Gastrocnemius medialis (tissue), 4 donors: ENCODE measurements around the gene TEKTIP1. TPM values are rescaled to one million over a fixed set of nuclear protein-coding genes. Genes with fewer than 3 reads are reported as not detected.

Experiments used
- ATAC-seq, 2 donors: fragments of 150-250 bp; one replicate each; pipeline ENCODE4 v1.9.1; 2016
- DNase-seq, 2 donors: peaks; one replicate each; pipeline ENCODE4 v3.0.0-alpha.2; 2019
- H3K27ac ChIP-seq, 4 donors: fragments of 200-600 bp; sonication (generic); 1 replicate in 1 of 4; 2 replicates in 3 of 4; pipeline ENCODE4 v1.5.1; 2016 to 2018; ENCODE audit warnings: mild to moderate bottlenecking in 2 of 4, moderate library complexity in 1 of 4
- H3K27me3 ChIP-seq, 3 donors: fragments of 200-600 bp; sonication (generic) in 2 of 3; 1 replicate in 1 of 3; 2 replicates in 2 of 3; pipeline versions ENCODE4 v1.5.1 to v1.6.0; 2016 to 2019; ENCODE audit warnings: mild to moderate bottlenecking in 1 of 3, moderate library complexity in 1 of 3
- H3K36me3 ChIP-seq, 2 donors: fragments of 200-600 bp; sonication (generic) in 1 of 2; one replicate each; pipeline ENCODE4 v1.5.1; 2017 to 2018
- H3K4me1 ChIP-seq, 2 donors: fragments of 200-600 bp; sonication (generic) in 1 of 2; one replicate each; pipeline ENCODE4 v1.5.1; 2016 to 2017; ENCODE audit warnings: mild to moderate bottlenecking in 2 of 2
- H3K4me3 ChIP-seq, 4 donors: fragments of 200-600 bp; sonication (generic) in 3 of 4; 1 replicate in 1 of 4; 2 replicates in 3 of 4; pipeline ENCODE4 v1.5.1; 2016 to 2019; ENCODE audit warnings: mild to moderate bottlenecking in 2 of 4
- H3K9me3 ChIP-seq, 3 donors: fragments of 200-600 bp; sonication (generic) in 2 of 3; 1 replicate in 1 of 3; 2 replicates in 2 of 3; pipeline ENCODE4 v1.5.1; 2016 to 2019
- POLR2A ChIP-seq, 2 donors: fragments of 450-650 bp; IDR thresholded peaks; one replicate each; pipeline ENCODE4 v1.6.1; 2017; ENCODE audit warnings: antibody characterized with exemption in 2 of 2, mild to moderate bottlenecking in 2 of 2, moderate library complexity in 2 of 2
- in situ Hi-C, 4 donors: fragments of 200-750 bp; cut with MboI; loops; one replicate each; pipeline versions ENCODE4 v1.15.0 to v1.8.0; 2017; ENCODE audit warnings: low sequenced_read_pairs in 4 of 4
- intact Hi-C: fragments of 100-400 bp; cut with DNase I; formaldehyde crosslinking; loops from one replicate; pipeline ENCODE4 v1.15.1; 2023; ENCODE audit warnings: low total_unique reads
- total RNA-seq, 4 donors: library from RNA; depleted of rRNA; stranded (reverse); fragments of >200 nt; gene quantifications; one replicate each; pipeline versions ENCODE4 v1.1.0 to v1.2.3, GENCODE V29; 2016
- TF ChIP-seq, protein P1 (sequence below), 5 experiments: fragments of 450-650 bp in 3 of 5; fragments of 200-600 bp in 2 of 5; sonication (generic) in 2 of 5; IDR thresholded peaks in 4 of 5; conservative IDR thresholded peaks in 1 of 5; 1 replicate in 4 of 5; 2 replicates in 1 of 5; pipeline ENCODE4 v1.5.1; 2016 to 2019; ENCODE audit warnings: antibody characterized with exemption in 5 of 5, mild to moderate bottlenecking in 3 of 5, moderate library complexity in 3 of 5

The TEKTIP1 gene
- total RNA-seq, 4 donors from 2014 or later: not detected

DNA sequence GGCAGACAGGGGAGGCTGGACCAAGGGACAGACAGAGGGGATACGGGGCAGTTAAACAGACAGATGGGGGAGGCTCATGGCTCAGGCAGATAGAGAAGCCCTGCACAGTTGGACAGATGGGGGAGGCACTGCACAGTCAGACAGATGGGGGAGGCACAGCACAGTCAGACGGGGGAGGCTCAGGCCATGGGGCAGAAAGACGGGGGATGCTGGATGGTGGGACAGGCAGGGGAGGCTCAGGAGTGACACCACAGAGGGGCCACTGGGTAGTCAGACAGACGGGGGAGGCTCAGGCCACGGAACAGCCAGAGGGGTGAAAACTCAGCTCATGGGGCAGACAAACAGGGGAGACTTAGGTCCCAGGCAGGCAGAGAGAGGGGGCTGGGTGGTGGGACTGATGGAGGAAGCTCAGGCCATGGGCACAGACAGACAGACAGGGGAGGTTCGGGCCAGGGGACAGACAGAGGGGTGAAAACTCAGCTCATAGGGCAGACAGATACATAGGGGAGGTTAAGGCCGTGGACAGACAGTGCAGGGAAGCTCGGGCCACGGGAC is 17.5 kb downstream of the TEKTIP1 start:
- intact Hi-C loops: loop anchor here (2.0 kb wide), 1 partner anchor 70 kb away; the partner anchor contains the start of gene CACTIN

DNA sequence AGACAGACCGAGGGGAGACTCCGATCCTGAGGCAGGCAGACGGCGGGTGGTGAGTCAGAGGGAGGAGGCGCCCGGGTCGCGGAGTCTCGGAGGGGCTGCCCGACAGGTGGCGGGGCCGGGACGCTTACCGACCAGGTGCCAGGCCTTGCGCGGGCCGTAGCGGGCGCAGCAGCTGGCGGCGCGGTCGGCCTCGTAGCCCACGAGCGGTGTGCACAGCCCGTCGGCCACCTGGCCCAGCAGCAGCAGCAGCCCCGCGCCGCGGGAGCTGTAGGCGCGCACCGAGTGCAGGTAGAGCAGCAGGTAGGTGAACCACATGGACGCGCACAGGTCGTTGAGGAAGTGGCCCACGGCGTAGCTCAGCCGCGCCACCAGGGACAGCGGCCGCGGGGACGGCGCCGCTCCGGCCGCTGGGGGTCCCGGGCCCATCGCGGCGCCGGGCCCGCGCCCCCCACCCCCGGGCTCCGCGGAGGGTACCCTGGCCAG is 18.0 kb downstream of the TEKTIP1 start:
- Histone ChIP-seq H3K27me3 (no peaks in the 10 kb centered on the region), H3K36me3 (no peaks in the 10 kb centered on the region), H3K4me1 (peaks cover 19 to 20% of the 10 kb centered on the region in 2 donors), H3K9me3 (no peaks in the 10 kb centered on the region), H3K4me3 (peak overlapping the region; percentile 69 to 91 (median 83)), H3K27ac (peak overlapping the region; percentile 89 to 94 (median 90))
- peak in 1 of 2 donors; percentile 43 for DNase-seq
- ATAC-seq: peak; percentile 28 to 30
- in situ Hi-C loops (no loop called here), intact Hi-C loops (loop anchor here (1.0 to 2.0 kb wide), 2 partner anchors 15 to 70 kb away; partner anchors contain the start of genes CACTIN and HMG20B)
- TF ChIP-seq, protein P1, sequence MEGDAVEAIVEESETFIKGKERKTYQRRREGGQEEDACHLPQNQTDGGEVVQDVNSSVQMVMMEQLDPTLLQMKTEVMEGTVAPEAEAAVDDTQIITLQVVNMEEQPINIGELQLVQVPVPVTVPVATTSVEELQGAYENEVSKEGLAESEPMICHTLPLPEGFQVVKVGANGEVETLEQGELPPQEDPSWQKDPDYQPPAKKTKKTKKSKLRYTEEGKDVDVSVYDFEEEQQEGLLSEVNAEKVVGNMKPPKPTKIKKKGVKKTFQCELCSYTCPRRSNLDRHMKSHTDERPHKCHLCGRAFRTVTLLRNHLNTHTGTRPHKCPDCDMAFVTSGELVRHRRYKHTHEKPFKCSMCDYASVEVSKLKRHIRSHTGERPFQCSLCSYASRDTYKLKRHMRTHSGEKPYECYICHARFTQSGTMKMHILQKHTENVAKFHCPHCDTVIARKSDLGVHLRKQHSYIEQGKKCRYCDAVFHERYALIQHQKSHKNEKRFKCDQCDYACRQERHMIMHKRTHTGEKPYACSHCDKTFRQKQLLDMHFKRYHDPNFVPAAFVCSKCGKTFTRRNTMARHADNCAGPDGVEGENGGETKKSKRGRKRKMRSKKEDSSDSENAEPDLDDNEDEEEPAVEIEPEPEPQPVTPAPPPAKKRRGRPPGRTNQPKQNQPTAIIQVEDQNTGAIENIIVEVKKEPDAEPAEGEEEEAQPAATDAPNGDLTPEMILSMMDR (IDR thresholded peaks at IDR 0.05 in 4 of 5, conservative IDR thresholded peaks at IDR 0.05 in 1 of 5): peak in 3 of 5 experiments; percentile 27 to 31 (median 30)
- no peak for TF ChIP-seq POLR2A (IDR thresholded peaks at IDR 0.05)

More for the DNA sequence above, 17.5 kb downstream of the TEKTIP1 start:
- no peak for DNase-seq
- ATAC-seq: no peak
- Histone ChIP-seq H3K4me3 (peak overlapping the region; percentile 69 to 91 (median 83)), H3K4me1 (peaks cover 19 to 20% of the 10 kb centered on the region in 2 donors), H3K9me3 (no peaks in the 10 kb centered on the region), H3K36me3 (no peaks in the 10 kb centered on the region), H3K27ac (peak overlapping the region; percentile 89 to 94 (median 90)), H3K27me3 (no peaks in the 10 kb centered on the region)
- in situ Hi-C loops: no loop called here
- TF ChIP-seq, protein P1 (IDR thresholded peaks at IDR 0.05 in 4 of 5, conservative IDR thresholded peaks at IDR 0.05 in 1 of 5): no peak
- TF ChIP-seq POLR2A (IDR thresholded peaks at IDR 0.05): no peak

DNA sequence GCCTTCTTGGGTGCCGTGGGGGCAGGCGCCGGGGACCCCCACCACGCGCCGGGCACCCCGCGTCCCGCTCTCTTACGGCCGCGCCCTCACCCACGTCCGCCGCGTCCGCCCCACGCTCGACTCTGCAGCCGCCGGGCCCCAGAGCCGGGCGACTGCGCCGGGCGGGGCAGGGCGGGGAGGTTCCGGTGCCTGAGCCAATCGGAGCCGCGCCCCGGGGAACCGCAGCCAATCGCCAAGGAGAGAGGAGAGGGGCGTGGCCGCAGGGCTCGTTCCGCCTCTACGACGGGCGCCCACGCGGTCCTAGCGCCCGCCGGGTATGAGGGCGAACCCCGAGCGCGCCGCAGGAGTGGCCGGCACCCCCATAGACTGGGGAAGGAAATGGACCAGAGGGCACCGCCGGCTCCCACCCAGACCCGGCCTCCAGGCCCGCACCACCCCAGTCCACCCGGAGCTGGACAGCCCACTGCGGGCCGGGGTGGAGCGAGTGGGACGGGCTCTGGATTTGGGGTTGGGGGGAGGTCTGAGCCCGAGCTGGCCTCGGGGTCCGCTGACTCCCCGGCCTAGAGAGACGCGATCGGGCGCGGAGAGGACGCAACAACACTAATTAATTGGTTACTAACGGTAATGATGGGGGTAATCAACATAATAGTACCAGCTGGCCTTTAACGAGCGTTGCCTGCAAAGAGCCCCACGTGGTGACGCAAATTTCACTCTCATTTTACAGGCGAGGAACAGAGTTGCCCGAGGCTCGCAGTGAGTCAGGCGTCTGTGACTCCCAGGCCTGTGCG is 18.7 kb downstream of the TEKTIP1 start, which contains the start of gene MFSD12:
TSS of gene MFSD12 (minus strand) at position 126 of the 788 bp plus-strand sequence. CDS start 183 bp downstream, outside the sequence.
- Histone ChIP-seq H3K4me3 (peak within 1 kb of the TSS; percentile 79 to 91 (median 86)), H3K27ac (peak within 1 kb of the TSS; percentile 89 to 94 (median 90)), H3K4me1 (peaks cover 19% of the 10 kb centered on the region in 2 donors), H3K36me3 (no peaks in the 10 kb centered on the region), H3K27me3 (no peaks in the 10 kb centered on the region), H3K9me3 (no peaks in the 10 kb centered on the region)
- intact Hi-C loops: loop anchor here (1.0 to 2.0 kb wide), 2 partner anchors 15 to 69 kb away; partner anchors contain the start of genes CACTIN and HMG20B
- in situ Hi-C loops: no loop called here
- ATAC-seq: peak; percentile 89 to 91
- TF ChIP-seq, protein P1 (IDR thresholded peaks at IDR 0.05 in 4 of 5, conservative IDR thresholded peaks at IDR 0.05 in 1 of 5): no peak
- TF ChIP-seq POLR2A (IDR thresholded peaks at IDR 0.05): peak; percentile 92 to 94
- peak; percentile 93 for DNase-seq

DNA sequence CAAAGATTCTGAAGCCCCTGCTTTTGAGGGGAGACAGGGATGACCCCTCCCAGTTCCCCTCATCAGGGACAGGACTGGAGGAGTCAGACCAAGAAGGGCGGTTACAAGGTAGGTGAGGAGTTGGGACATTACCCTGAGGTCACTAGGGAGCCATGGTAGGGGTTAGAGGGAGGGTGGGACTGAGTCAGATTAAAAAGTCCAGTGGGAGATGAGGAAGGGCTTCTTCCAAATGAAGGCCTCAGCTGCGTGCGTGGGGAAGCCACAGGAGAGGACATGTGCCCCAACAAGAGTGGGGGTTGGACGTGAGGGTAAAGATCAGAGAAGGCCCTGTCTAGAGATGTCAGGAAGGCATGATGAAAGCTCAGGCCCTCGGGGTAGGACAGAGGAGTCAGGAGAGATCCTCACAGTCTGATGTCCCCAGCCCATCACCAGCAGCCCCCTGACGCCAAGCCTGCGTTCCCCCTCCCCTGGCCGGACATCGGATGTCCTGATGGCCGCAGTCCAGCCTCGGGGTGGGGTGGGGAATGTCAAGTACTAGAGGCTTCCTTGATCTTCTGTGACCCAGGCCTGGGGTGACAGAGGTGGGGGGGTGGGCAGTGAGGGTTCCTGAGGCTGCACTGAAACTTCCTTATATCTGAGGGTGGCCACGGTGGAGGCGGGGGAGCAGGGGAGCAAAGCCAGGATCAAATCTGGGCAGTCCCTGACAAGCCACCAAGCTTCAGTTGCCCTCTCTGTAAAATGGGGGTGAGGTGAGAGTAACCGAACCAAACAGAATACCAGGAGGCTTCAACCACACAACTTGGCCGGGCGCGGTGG is 24.9 kb downstream of the TEKTIP1 start:
- H3K4me3 ChIP-seq: no peak overlapping the region
- intact Hi-C loops: no loop called here
- H3K36me3 ChIP-seq: no peaks in the 10 kb centered on the region
- H3K4me1 ChIP-seq: no peaks in the 10 kb centered on the region
- H3K27me3 ChIP-seq: no peaks in the 10 kb centered on the region
- ATAC-seq: no peak
- no peak overlapping the region for H3K27ac ChIP-seq
- in situ Hi-C loops: no loop called here
- no peak for DNase-seq
- H3K9me3 ChIP-seq: no peaks in the 10 kb centered on the region
- TF ChIP-seq, protein P1 (IDR thresholded peaks at IDR 0.05 in 4 of 5, conservative IDR thresholded peaks at IDR 0.05 in 1 of 5): no peak
- TF ChIP-seq POLR2A (IDR thresholded peaks at IDR 0.05): no peak
